OCI-M1 (cell line): ENCODE results near the gene ACOX3.
"Not testable (repeated sequence)": the region's sequence is repeated elsewhere in the genome, so short reads cannot be mapped to it uniquely, and the experiment has no call there.

Experiments used
- DNase-seq: peaks from one replicate; lab custom pipeline; 2025; lab: John Stamatoyannopoulos, UW

ACOX3 gene

GRCh38 chr4:8386731-8387130 is 53.8 kb downstream of the ACOX3 start:
- DNase-seq: no peak

GRCh38 chr4:8386131-8386530 is 54.4 kb downstream of the ACOX3 start:
- DNase-seq: not testable (repeated sequence)

- DNase-seq: no peak
Measured at GRCh38 chr4:8385611-8386010, 54.9 kb downstream of the ACOX3 start.

- DNase-seq: no peak
Measured at GRCh38 chr4:8385106-8385505, 55.4 kb downstream of the ACOX3 start.

GRCh38 chr4:8384397-8385060 is 56.0 kb downstream of the ACOX3 start:
- DNase-seq: no peak

GRCh38 chr4:8383451-8384160 is 56.9 kb downstream of the ACOX3 start:
- DNase-seq: no peak

- DNase-seq: no peak
Measured at GRCh38 chr4:8383016-8383415, 57.5 kb downstream of the ACOX3 start.

GRCh38 chr4:8381814-8382581 is 58.5 kb downstream of the ACOX3 start:
- no peak for DNase-seq

GRCh38 chr4:8380511-8381415 is 59.8 kb downstream of the ACOX3 start:
- DNase-seq: no peak

GRCh38 chr4:8379771-8380170 is 60.8 kb downstream of the ACOX3 start:
- no peak for DNase-seq

GRCh38 chr4:8379281-8379680 is 61.2 kb downstream of the ACOX3 start:
- DNase-seq: no peak

- DNase-seq: no peak
Measured at GRCh38 chr4:8378776-8379175, 61.7 kb downstream of the ACOX3 start.

GRCh38 chr4:8378101-8378724 is 62.3 kb downstream of the ACOX3 start:
- DNase-seq: no peak

- DNase-seq: no peak
Measured at GRCh38 chr4:8377103-8378075, 63.1 kb downstream of the ACOX3 start.

- no peak for DNase-seq
Measured at GRCh38 chr4:8376361-8377102, 64.0 kb downstream of the ACOX3 start.

- no peak for DNase-seq
Measured at GRCh38 chr4:8374851-8375649, 65.5 kb downstream of the ACOX3 start.

- DNase-seq: no peak
Measured at GRCh38 chr4:8373973-8374545, 66.5 kb downstream of the ACOX3 start.

- no peak for DNase-seq
Measured at GRCh38 chr4:8373270-8373972, 67.1 kb downstream of the ACOX3 start.
